ENCODE measurements around the gene ELANE.

DNA sequence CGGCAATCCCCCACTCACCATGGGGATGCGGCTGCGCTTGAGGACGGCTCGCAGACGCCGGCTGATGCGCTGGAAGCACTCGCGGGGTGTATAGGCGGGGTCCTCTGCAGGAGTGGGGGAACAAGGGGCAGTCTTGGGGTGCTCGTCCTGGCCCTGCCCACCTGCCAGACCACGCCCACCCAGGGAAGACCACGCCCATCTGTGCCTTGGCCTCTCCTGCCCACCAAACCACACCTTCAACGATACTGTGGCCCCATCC is 47.9 kb downstream of the ELANE start:
- no peak for TF ChIP-seq POLR2A (IDR thresholded peaks at IDR 0.05)
- TF ChIP-seq, protein P1, sequence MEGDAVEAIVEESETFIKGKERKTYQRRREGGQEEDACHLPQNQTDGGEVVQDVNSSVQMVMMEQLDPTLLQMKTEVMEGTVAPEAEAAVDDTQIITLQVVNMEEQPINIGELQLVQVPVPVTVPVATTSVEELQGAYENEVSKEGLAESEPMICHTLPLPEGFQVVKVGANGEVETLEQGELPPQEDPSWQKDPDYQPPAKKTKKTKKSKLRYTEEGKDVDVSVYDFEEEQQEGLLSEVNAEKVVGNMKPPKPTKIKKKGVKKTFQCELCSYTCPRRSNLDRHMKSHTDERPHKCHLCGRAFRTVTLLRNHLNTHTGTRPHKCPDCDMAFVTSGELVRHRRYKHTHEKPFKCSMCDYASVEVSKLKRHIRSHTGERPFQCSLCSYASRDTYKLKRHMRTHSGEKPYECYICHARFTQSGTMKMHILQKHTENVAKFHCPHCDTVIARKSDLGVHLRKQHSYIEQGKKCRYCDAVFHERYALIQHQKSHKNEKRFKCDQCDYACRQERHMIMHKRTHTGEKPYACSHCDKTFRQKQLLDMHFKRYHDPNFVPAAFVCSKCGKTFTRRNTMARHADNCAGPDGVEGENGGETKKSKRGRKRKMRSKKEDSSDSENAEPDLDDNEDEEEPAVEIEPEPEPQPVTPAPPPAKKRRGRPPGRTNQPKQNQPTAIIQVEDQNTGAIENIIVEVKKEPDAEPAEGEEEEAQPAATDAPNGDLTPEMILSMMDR (IDR thresholded peaks at IDR 0.05) = no peak

Measured in adrenal gland (tissue), 5 donors.